HG02973 (cell line): Measurements from ENCODE around the gene EYA2.
"Not testable (repeated sequence)": the region's sequence is repeated elsewhere in the genome, so short reads cannot be mapped to it uniquely, and the experiment has no call there.

Source experiments
- ATAC-seq: cut with Tn5 transposase; IDR thresholded peaks from one replicate; pipeline ENCODE4 v1.9.1; 2021; ENCODE audit warnings: moderate library complexity; ENCODE audit not compliant: unreplicated experiment

Gene EYA2

GRCh38 chr20:46894579-46894958 is at the start of gene EYA2:
Gene EYA2 (plus strand): TSS chr20:46894843. CDS start chr20:46990011, 95,168 bp downstream.
- no peak for ATAC-seq

- no peak for ATAC-seq
Measured at GRCh38 chr20:46844965-46845364, 49.7 kb upstream of the EYA2 start.

GRCh38 chr20:46849269-46849668 is 45.4 kb upstream of the EYA2 start:
- no peak for ATAC-seq

- no peak for ATAC-seq
Measured at GRCh38 chr20:46849751-46850150, 44.9 kb upstream of the EYA2 start.

DNA sequence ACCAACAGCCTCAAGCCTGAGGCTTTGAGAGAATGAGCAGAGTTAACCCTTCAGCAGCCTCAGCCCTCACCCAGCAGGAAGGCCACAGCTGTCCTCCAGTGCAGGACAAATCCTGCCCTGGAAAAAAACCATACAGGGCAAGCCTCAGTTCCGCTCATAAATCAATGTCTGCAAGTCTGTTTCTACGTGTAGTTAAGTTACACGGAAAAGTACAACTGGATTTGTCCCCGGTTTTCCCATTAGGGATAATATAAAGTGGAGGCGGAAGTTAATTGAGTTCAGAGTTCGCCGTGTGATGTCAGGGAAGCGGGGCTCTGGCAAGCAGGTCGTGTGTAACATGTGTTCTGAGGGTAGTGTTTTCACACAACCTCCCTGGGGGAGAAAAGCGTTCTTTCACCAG is 44.2 kb upstream of the EYA2 start:
- no peak for ATAC-seq

DNA sequence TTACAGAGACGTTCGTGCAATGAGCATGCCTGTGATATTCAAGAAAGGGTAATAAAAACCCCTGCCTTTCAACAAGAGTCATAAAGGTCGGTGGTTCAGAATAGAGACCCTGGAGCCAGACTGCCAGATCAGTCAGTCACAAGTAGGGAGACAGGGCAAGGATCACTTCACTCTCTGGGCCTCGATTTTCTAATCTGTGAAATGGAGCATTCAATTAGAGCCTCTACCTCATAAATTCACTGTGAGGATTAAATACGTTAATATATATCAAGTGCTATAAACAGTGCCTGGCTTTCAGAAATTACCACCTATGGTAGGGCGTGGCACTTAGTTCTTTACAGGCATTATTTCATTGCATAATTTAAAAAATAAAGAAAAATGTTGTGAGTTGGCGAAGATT is 43.7 kb upstream of the EYA2 start:
- ATAC-seq: no peak

GRCh38 chr20:46851746-46852145 is 42.9 kb upstream of the EYA2 start:
- no peak for ATAC-seq

DNA sequence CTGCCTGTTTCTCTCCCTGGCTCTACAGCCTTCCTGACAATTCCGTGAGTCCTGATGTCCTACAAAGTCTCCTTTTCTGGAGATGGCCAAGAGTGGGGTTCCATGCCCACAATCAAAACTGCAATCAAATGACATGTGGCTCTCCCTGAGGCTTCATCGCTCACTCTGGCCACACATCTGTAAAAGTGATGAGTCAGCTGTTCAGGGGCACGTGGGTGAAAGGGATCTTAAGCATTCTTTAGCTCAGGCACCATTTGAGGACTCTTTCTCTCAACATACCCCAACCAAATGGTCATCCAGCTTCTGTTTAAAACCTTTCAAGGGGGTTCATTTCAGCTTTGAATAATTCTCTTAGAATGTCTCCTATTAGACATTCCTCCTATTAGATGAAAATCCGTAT is 42.3 kb upstream of the EYA2 start:
- no peak for ATAC-seq

DNA sequence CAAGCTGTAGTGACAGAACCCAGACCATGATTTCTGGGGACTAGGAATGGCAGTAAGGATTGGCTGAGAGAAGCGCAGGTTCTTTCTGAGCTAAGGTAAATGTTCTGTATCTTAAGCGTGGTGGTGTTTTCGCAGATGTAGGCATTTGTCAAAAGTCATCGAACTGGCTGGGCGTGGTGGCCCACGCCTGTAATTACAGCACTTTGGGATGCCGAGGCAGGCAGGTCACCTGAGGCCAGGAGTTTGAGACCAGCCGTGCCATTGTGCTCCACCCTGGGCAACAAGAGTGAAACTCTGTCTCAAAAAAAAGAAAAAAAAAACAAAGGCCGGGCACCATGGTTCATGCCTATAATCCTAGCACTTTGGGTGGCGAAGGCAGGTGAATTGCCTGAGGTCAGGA is 40.7 kb upstream of the EYA2 start:
- no peak for ATAC-seq

- no peak for ATAC-seq
Measured at GRCh38 chr20:46857061-46857831, 37.4 kb upstream of the EYA2 start.

DNA sequence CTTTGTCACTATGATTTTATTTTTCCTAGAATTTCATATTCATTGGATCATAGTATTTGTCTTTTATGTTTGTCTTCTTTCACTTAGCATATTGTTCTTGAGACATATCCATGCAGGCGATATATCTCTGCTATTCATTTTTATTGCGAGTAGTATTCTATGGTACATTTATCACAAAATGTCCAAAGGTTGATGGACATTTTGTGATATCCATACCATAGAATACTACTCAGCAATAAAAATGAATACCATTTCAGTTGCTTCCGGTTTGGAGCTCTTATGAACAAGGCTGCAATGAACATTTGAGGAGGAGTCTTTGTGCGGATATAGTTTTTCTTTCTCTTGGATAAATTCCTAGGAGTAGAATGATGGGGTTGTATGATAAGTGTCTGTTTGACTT is 28.8 kb upstream of the EYA2 start:
- no peak for ATAC-seq

- ATAC-seq: no peak
Measured at GRCh38 chr20:46870041-46870440, 24.6 kb upstream of the EYA2 start.

- no peak for ATAC-seq
Measured at GRCh38 chr20:46872328-46873211, 22.1 kb upstream of the EYA2 start.

GRCh38 chr20:46875059-46875458 is 19.6 kb upstream of the EYA2 start:
- ATAC-seq: no peak

DNA sequence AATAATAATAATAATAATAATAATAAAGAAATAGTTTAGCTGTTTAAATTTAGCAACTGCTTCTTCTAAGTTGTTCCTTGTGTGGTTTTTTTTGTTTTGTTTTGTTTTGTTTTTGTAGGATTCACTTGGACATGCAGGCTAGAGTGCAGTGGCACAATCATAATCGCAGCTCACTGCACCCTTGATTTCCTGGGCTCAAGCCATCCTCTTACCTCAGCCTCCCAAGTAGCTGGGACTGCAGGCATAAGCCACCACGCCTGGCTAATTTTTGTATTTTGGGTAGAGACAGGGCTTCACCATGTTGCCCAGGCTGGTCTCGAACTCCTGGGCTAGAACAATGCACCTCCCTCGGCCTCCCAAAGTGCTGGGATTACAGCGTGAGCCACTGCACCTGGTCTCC is 15.3 kb upstream of the EYA2 start:
- no peak for ATAC-seq

DNA sequence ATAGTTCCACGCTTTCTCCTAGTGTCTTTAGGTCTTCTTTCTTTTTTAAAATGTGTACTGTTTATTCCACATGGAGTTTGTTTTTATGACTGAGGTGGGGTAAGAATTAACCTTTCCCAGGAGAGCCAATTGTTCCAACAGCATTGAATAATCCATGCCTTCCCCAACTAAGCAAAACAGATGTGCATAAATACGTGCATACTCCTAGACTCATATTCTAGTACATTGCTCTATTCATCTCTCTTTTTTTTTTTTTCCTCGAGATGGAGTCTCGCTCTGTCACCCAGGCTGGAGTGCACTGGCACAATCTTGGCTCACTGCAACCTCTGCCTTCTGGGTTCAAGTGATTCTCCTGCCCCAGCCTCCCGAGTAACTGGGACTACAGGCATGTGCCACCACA is 14.7 kb upstream of the EYA2 start:
- ATAC-seq: not testable (repeated sequence)

- no peak for ATAC-seq
Measured at GRCh38 chr20:46883892-46884291, 10.8 kb upstream of the EYA2 start.

DNA sequence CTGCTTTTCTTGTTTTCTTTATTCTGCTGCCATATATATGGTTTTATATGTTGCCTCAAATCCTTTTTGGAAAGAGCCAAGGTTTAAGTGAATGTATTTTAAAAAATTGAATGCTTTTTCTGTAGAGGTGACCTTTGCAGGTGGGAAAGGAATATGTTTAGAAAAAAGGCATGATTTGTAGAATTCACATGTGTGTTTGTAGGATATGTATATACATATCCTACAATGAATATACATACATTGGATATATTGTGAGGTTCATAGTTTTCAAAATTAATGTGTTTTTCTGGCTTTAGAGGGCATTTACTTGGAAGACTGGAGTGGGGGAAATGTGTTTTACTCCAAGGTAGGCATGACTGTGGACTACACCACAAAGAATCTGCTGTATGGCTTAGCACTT is 4.0 kb upstream of the EYA2 start:
- ATAC-seq: no peak

DNA sequence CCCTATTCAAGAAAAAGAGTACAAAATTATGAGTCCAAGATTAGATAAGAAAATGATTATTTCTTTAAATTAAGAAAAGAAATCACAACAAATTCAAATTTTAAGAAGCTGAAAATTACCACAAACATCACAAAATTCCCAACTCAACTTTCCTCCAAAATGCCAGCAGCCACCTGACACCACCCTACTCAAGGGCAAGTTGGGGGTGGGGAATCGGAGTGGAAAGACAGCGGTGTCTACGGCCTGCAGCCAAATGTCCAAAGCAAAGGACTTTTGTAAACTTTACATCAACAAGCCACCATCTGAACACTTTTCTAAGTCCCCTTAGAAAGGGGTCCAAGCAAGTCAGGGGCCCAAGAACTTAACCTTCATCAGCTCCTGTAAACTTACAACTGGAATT is 1.6 kb upstream of the EYA2 start:
- no peak for ATAC-seq

GRCh38 chr20:46893877-46894578 is 615 bp upstream of the EYA2 start:
- ATAC-seq: no peak
